T-cell (primary cell): Measurements from ENCODE around the gene FGD3. TPM values are rescaled to one million over a fixed set of nuclear protein-coding genes. Genes with fewer than 3 reads are reported as not detected.

ENCODE experiments used
- ATAC-seq, 4 experiments: fragments of 200-7000 bp in 3 of 4; fragments of 150-1000 bp in 1 of 4; cut with Tn5 transposase; replicated peaks in 1 of 4; 1 replicate in 3 of 4; 2 replicates in 1 of 4; pipeline ENCODE4 v1.10.0; 2021; ENCODE audit warnings: moderate library complexity in 3 of 4, mild to moderate bottlenecking in 2 of 4, moderate number of reproducible peaks in 1 of 4
- CTCF ChIA-PET, 2 donors: fragments of 300-600 bp; sonication (Branson Sonifier 250); formaldehyde crosslinking; loops; one replicate each; lab custom pipeline; 2022; ENCODE audit warnings: antibody characterized with exemption in 2 of 2; lab: Charles Lee
- POLR2A ChIA-PET, 2 donors: fragments of 300-600 bp; sonication (Branson Sonifier 250); formaldehyde crosslinking; loops; one replicate each; lab custom pipeline; 2022; ENCODE audit warnings: antibody characterized with exemption in 2 of 2; lab: Charles Lee
- DNase-seq, 35 experiments: peaks; one replicate each; pipeline versions ENCODE4 v3.0.0 to v3.0.0-alpha.2; 2013 to 2023
- H3K27ac ChIP-seq: one replicate; pipeline ENCODE4 v1.5.1; 2013; ENCODE audit warnings: low read length
- H3K27me3 ChIP-seq, 2 experiments: replicated peaks in 1 of 2; 1 replicate in 1 of 2; 2 replicates in 1 of 2; pipeline versions ENCODE4 v1.6.1 to v1.7.0; 2013; ENCODE audit warnings: low read length in 1 of 2, mixed read lengths in 1 of 2; ENCODE audit not compliant: control insufficient read depth in 2 of 2, insufficient read depth in 2 of 2; ENCODE audit errors: extremely low read depth in 1 of 2
- H3K36me3 ChIP-seq, 2 donors: 1 replicate in 1 of 2; 2 replicates in 1 of 2; pipeline versions ENCODE4 v1.6.1 to v1.7.0; 2013; ENCODE audit warnings: low read length in 1 of 2; ENCODE audit not compliant: control insufficient read depth in 2 of 2, insufficient read depth in 1 of 2; ENCODE audit errors: extremely low read depth in 1 of 2
- H3K4me1 ChIP-seq, 2 experiments: 1 replicate in 1 of 2; 2 replicates in 1 of 2; pipeline versions ENCODE4 v1.6.1 to v1.7.0; 2013; ENCODE audit warnings: low read length in 2 of 2, mixed read lengths in 1 of 2; ENCODE audit not compliant: insufficient read depth in 2 of 2, control insufficient read depth in 1 of 2; ENCODE audit errors: extremely low read depth in 1 of 2
- H3K4me3 ChIP-seq, 2 donors: 1 replicate in 1 of 2; 2 replicates in 1 of 2; pipeline versions ENCODE4 v1.5.1 to v1.7.0; 2013; ENCODE audit warnings: mild to moderate bottlenecking in 2 of 2, low read length in 1 of 2, moderate library complexity in 1 of 2; ENCODE audit not compliant: control insufficient read depth in 1 of 2; ENCODE audit errors: extremely low read depth in 1 of 2
- H3K9me3 ChIP-seq: 2 replicates; pipeline ENCODE4 v1.7.0; 2013
- H3K27ac Mint-ChIP-seq, 2 donors: one replicate each; pipeline ENCODE4 v1.8.0; 2020 to 2021; ENCODE audit warnings: mild to moderate bottlenecking in 2 of 2, mixed read lengths in 2 of 2
- H3K27me3 Mint-ChIP-seq, 2 donors: one replicate each; pipeline ENCODE4 v1.8.0; 2021 to 2022; ENCODE audit warnings: mixed read lengths in 2 of 2
- H3K36me3 Mint-ChIP-seq: one replicate; pipeline ENCODE4 v1.8.0; 2021; ENCODE audit warnings: mixed read lengths
- H3K4me1 Mint-ChIP-seq, 3 donors: one replicate each; pipeline ENCODE4 v1.8.0; 2020 to 2022; ENCODE audit warnings: mixed read lengths in 3 of 3, mild to moderate bottlenecking in 1 of 3
- H3K4me3 Mint-ChIP-seq, 3 donors: one replicate each; pipeline ENCODE4 v1.8.0; 2020 to 2022; ENCODE audit warnings: mild to moderate bottlenecking in 3 of 3, mixed read lengths in 3 of 3, moderate library complexity in 3 of 3
- H3K9me3 Mint-ChIP-seq, 3 donors: one replicate each; pipeline ENCODE4 v1.8.0; 2020 to 2022; ENCODE audit warnings: mixed read lengths in 3 of 3
- WGBS: methylation state at CpG from one replicate; pipeline ENCODE4 v1.1.5; 2013; ENCODE audit warnings: missing lambda C conversion rate; ENCODE audit not compliant: insufficient coverage; 5-methylcytosine and 5-hydroxymethylcytosine counted together
- total RNA-seq, 35 experiments: library from RNA in 6 of 35; stranded (reverse) in 6 of 35; fragments of 120-200 nt in 1 of 35; gene quantifications; one replicate each; pipeline versions ENCODE4 v1.2.1 to v1.2.4 and lab custom pipeline; 2013 to 2026

Gene FGD3
- total RNA-seq, 5 donors from 2014 or later (not counting 1 experiment from before 2014, with no cell fraction given): 188 to 349 (median 293) TPM

DNA sequence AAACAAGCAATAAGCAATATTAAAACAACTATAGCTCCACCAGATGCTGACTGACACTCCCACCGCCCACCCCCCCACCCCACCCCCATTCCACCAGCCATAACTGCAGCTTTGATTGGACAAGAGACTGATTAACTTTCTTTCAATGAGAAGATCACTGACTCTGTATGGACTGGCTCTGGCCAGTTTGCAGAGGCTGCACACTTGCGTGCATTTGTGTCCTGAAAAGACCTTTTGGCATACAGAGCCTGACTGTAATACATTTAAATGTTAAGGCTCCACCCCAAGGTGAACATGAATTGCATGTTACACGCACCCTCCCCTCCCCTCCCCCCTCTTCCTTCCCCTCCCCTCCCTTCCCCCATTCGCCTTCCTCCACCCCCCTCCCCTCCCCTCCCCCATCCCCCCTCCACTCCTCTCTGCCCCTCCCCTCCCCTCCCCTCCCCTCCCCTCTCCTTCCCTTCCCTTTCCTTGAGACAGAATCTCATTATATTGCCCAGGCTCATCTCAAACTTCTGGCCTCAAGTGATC is 31.1 kb downstream of the FGD3 start:
- POLR2A ChIA-PET: interaction anchor here in 1 of 2 donors (0.6 kb wide), 1 partner anchor 34 kb away, joined by 4 read pairs; no protein-coding TSS in a partner anchor
- no peaks in the 10 kb centered on the region for H3K9me3 Mint-ChIP-seq
- no CpG with 5 or more reads among the region's 4 CpGs for WGBS
- Histone ChIP-seq H3K4me1 (peaks cover 55 to 63% of the 10 kb centered on the region in 2 experiments), H3K27ac (peak overlapping the region; percentile 35), H3K27me3 (no peaks in the 10 kb centered on the region), H3K36me3 (peaks cover 19 to 49% of the 10 kb centered on the region in 2 donors), H3K9me3 (no peaks in the 10 kb centered on the region), H3K4me3 (no peak overlapping the region)
- peak in 3 of 4 experiments; percentile 13 to 24 (median 14) for ATAC-seq
- H3K27me3 Mint-ChIP-seq: no peaks in the 10 kb centered on the region
- H3K36me3 Mint-ChIP-seq: peaks cover 69% of the 10 kb centered on the region
- CTCF ChIA-PET: interaction anchor here in 1 of 2 donors (2.3 kb wide), 1 partner anchor 25 kb away, joined by 9 read pairs; no protein-coding TSS in a partner anchor
- peak in 1 of 35 experiments; percentile 11 for DNase-seq
- peaks cover 85 to 86% (median 85%) of the 10 kb centered on the region in 3 donors for H3K4me1 Mint-ChIP-seq
- peak overlapping the region in 2 of 3 donors; percentile 64 to 76 for H3K4me3 Mint-ChIP-seq
- H3K27ac Mint-ChIP-seq: peak overlapping the region; percentile 88 to 93

- Histone ChIP-seq H3K27ac (peak overlapping the region; percentile 35), H3K9me3 (no peaks in the 10 kb centered on the region), H3K4me1 (peaks cover 49 to 52% of the 10 kb centered on the region in 2 experiments), H3K27me3 (no peaks in the 10 kb centered on the region), H3K4me3 (no peak overlapping the region), H3K36me3 (peaks cover 19 to 44% of the 10 kb centered on the region in 2 donors)
- Mint-ChIP-seq H3K4me1 (peaks cover 82 to 83% (median 83%) of the 10 kb centered on the region in 3 donors), H3K4me3 (peak overlapping the region; percentile 59 to 76 (median 64)), H3K27me3 (no peaks in the 10 kb centered on the region), H3K27ac (peak overlapping the region; percentile 88 to 93), H3K36me3 (peaks cover 68% of the 10 kb centered on the region), H3K9me3 (no peaks in the 10 kb centered on the region)
- WGBS: no CpG with 5 or more reads among the region's 2 CpGs
- no peak for DNase-seq
- ATAC-seq: no peak
- ChIA-PET POLR2A (interaction anchor here (0.6 kb wide), 3 partner anchors 125 to 203 kb away, joined by 3 read pairs; no protein-coding TSS in a partner anchor), CTCF (interaction anchor here in 1 of 2 donors (0.6 to 2.3 kb wide), 5 partner anchors 10 to 44 kb away, joined by 3 to 9 read pairs (median 7); no protein-coding TSS in a partner anchor)
Observed at GRCh38 chr9:92979283-92980056, 32.1 kb downstream of the FGD3 start.

DNA sequence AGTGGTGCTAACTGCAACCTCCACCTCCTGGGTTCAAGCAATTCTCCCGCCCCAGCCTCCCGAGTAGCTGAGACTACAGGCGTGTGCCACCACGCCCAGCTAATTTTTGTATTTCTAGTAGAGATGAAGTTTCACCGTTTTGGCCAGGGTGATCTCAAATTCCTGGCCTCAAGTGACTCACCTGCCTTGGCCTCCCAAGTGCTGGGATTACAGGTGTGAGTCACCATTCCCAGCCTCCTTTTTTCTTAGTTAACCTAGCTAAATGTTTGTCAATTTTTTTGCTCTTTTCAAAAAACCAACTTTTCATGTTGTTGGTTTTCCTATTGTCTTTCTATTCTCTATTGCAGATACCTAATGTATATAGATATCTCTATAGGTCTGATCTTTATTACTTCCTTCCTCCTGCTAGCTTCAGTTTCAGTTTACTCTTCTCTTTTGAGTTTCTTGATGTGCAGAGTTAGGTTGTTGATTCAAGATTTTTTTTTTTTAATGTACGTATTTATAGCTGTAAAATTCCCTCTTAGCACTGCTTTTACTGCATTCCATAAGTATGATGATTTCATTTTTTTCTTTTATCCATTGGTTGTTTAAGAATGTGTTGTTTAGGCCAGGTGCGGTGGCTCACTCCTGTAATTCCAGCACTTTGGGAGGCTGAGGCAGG is 32.9 kb downstream of the FGD3 start:
- H3K4me1 Mint-ChIP-seq: peaks cover 78 to 84% (median 83%) of the 10 kb centered on the region in 3 donors
- Histone ChIP-seq H3K4me3 (no peak overlapping the region), H3K4me1 (peaks cover 51 to 55% of the 10 kb centered on the region in 2 experiments), H3K36me3 (peaks cover 20 to 37% of the 10 kb centered on the region in 2 donors), H3K27me3 (no peaks in the 10 kb centered on the region), H3K9me3 (no peaks in the 10 kb centered on the region), H3K27ac (peak overlapping the region; percentile 35)
- no CpG with 5 or more reads among the region's 7 CpGs for WGBS
- DNase-seq (peak in 1 of 35 experiments; percentile 13), ATAC-seq (peak in 3 of 4 experiments; percentile 35 to 72 (median 55))
- H3K36me3 Mint-ChIP-seq: peaks cover 67% of the 10 kb centered on the region
- peak overlapping the region; percentile 88 to 93 for H3K27ac Mint-ChIP-seq
- peak overlapping the region; percentile 55 to 76 (median 64) for H3K4me3 Mint-ChIP-seq
- no peaks in the 10 kb centered on the region for H3K9me3 Mint-ChIP-seq
- ChIA-PET CTCF (interaction anchor here in 1 of 2 donors (0.6 to 2.3 kb wide), 5 partner anchors 10 to 44 kb away, joined by 3 to 9 read pairs (median 7); no protein-coding TSS in a partner anchor), POLR2A (interaction anchor here (0.6 to 0.7 kb wide), 5 partner anchors 10 to 204 kb away, joined by 3 to 4 read pairs (median 3); no protein-coding TSS in a partner anchor)
- no peaks in the 10 kb centered on the region for H3K27me3 Mint-ChIP-seq

- DNase-seq (no peak), ATAC-seq (no peak)
- POLR2A ChIA-PET: no interaction called here
- peak overlapping the region in 1 of 3 donors; percentile 76 for H3K4me3 Mint-ChIP-seq
- H3K27me3 ChIP-seq: no peaks in the 10 kb centered on the region
- H3K27ac ChIP-seq: no peak overlapping the region
- H3K4me1 ChIP-seq: peaks cover 48 to 50% of the 10 kb centered on the region in 2 experiments
- peaks cover 65% of the 10 kb centered on the region for H3K36me3 Mint-ChIP-seq
- peaks cover 78 to 86% (median 86%) of the 10 kb centered on the region in 3 donors for H3K4me1 Mint-ChIP-seq
- WGBS: no CpG with 5 or more reads among the region's 2 CpGs
- CTCF ChIA-PET: interaction anchor here (0.6 to 1.1 kb wide), 2 partner anchors 27 to 60 kb away, joined by 3 read pairs; no protein-coding TSS in a partner anchor
- H3K27me3 Mint-ChIP-seq: no peaks in the 10 kb centered on the region
- no peak overlapping the region for H3K4me3 ChIP-seq
- peak overlapping the region; percentile 74 to 78 for H3K27ac Mint-ChIP-seq
- peaks cover 5 to 22% of the 10 kb centered on the region in 2 donors for H3K36me3 ChIP-seq
- H3K9me3 Mint-ChIP-seq: no peaks in the 10 kb centered on the region
- H3K9me3 ChIP-seq: no peaks in the 10 kb centered on the region
Observed at GRCh38 chr9:92982130-92982529, 34.8 kb downstream of the FGD3 start.

GRCh38 chr9:92983984-92984589 is 36.8 kb downstream of the FGD3 start:
- peaks cover 64% of the 10 kb centered on the region for H3K36me3 Mint-ChIP-seq
- CTCF ChIA-PET: interaction anchor here in 1 of 2 donors (0.6 to 1.2 kb wide), 6 partner anchors 16 to 1842 kb away, joined by 3 to 6 read pairs (median 3); no protein-coding TSS in a partner anchor

More at GRCh38 chr9:92983984-92984589, 36.8 kb downstream of the FGD3 start:
- no peak overlapping the region for H3K27ac ChIP-seq
- Mint-ChIP-seq H3K4me1 (peaks cover 84 to 91% (median 89%) of the 10 kb centered on the region in 3 donors), H3K27me3 (no peaks in the 10 kb centered on the region), H3K9me3 (no peaks in the 10 kb centered on the region), H3K27ac (peak overlapping the region; percentile 83 to 86), H3K4me3 (peak overlapping the region in 2 of 3 donors; percentile 22 to 24)
- POLR2A ChIA-PET: no interaction called here
- WGBS: 100% methylated on average over 2 of the region's 2 CpGs
- no peaks in the 10 kb centered on the region for H3K27me3 ChIP-seq
- no peak for DNase-seq
- no peak overlapping the region for H3K4me3 ChIP-seq
- no peak for ATAC-seq
- peaks cover 8 to 30% of the 10 kb centered on the region in 2 donors for H3K36me3 ChIP-seq
- peaks cover 39 to 54% of the 10 kb centered on the region in 2 experiments for H3K4me1 ChIP-seq
- H3K9me3 ChIP-seq: no peaks in the 10 kb centered on the region
